GM12891 (cell line): Measurements from ENCODE around the gene DVL3. TPM values are rescaled to one million over a fixed set of nuclear protein-coding genes. Genes with fewer than 3 reads are reported as not detected.
"Not testable (repeated sequence)": the region's sequence is repeated elsewhere in the genome, so short reads cannot be mapped to it uniquely, and the experiment has no call there.

ENCODE experiments used
- DNase-seq: peaks from one replicate; pipeline ENCODE4 v3.0.0; 2011; ENCODE audit warnings: low spot score; ENCODE audit not compliant: insufficient read length
- FAIRE-seq: peaks from 2 replicates; lab custom pipeline; 2011; peaks lifted over from hg19 to GRCh38; lab: Jason Lieb, UNC
- PAX5 ChIP-seq: IDR thresholded peaks from 2 replicates; pipeline ENCODE4 v1.6.1; 2011; ENCODE audit warnings: low read length, moderate library complexity, mild to moderate bottlenecking; ENCODE audit not compliant: insufficient read depth, severe bottlenecking
- POLR2A ChIP-seq: IDR thresholded peaks from 2 replicates; pipeline ENCODE4 v1.6.1; 2011; ENCODE audit warnings: low read depth, low read length, control low read depth
- POLR2AphosphoS5 ChIP-seq: IDR thresholded peaks from 2 replicates; pipeline ENCODE4 v1.6.1; 2011; ENCODE audit warnings: low read depth, low read length, control low read depth
- POU2F2 ChIP-seq: IDR thresholded peaks from 2 replicates; pipeline ENCODE4 v1.6.1; 2011; ENCODE audit warnings: low read depth, mild to moderate bottlenecking, control low read depth, low read length, moderate library complexity
- SPI1 ChIP-seq: IDR thresholded peaks from 2 replicates; pipeline ENCODE4 v1.6.1; 2011; ENCODE audit warnings: low read depth, low read length, control low read depth
- TAF1 ChIP-seq: IDR thresholded peaks from 2 replicates; pipeline ENCODE4 v1.6.1; 2011; ENCODE audit warnings: low read depth, low read length, control low read depth
- polyA plus RNA-seq: library from polyadenylated mRNA; unstranded; fragments of >200 nt; gene quantifications from one replicate; pipeline ENCODE4 v1.2.1, GENCODE V29; 2012; ENCODE audit warnings: low read depth, missing spikeins, inconsistent platforms; ENCODE audit not compliant: missing spikeins

The DVL3 gene
- 21.4 TPM for polyA plus RNA-seq

DNA sequence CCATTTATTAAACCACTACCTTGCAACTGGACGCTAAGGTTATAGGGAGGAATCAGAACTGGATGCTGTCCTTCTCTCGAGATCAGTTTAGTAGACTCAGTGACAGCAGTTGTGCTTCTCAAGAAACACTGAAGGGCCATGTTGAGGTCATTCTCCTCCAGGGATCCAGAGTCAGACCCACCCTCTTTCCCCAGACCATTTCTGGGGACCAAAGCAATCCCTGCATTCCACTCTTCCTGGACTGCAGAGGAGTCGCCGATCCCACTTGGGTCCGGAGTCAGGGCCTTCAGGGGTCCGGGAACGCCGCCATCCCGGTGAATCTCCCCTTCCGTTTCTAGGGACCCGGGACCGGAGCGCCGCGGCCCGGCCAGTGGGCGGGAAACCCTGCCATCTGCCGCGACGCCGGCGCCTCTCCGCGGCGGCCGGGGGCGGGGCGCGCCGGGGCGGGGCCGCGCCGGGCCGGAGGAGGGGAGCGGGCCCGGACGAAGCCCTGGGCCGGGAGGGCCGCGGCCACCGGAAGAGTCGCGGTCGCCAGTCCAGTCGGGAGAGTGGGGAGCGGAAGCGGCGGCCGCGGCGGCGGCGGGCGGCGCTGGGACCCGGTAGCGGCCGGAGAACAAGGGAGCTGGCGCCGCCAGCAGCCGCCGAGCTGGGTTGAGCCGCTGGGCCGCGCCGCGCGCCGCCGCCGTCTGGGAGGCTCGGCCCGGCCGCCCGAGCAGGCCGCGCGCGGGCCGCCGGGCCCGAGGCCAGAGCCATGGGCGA, at the start of gene DVL3:
TSS of gene DVL3 (plus strand) at position 493 of the 759 bp plus-strand sequence. CDS start at position 752, 259 bp downstream.
- peak; percentile 75 for DNase-seq
- no peak for TF ChIP-seq PAX5
- FAIRE-seq, result peak; percentile 71

DNA sequence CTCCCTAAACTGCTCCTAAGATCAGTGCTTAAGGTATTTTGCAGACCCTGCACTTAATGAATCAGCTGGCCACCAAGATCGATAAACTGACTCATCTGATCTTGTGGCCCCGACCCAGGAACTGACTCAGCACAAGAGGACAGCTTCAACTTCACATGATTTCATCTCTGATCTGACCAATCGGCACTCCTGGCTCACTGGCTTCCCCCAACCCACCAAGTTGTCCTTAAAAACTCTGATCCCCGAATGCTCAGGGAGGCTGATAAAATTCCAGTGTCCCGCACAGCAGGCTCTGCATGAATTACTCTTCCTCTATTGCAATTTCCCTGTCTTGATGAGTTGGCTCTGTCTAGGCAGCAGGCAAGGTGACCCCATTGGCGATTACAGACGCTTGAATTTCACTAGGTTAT, 44.9 kb upstream of the DVL3 start:
- DNase-seq (no peak), FAIRE-seq (no peak)
- TF ChIP-seq TAF1 (no peak), POLR2AphosphoS5 (no peak), SPI1 (no peak), POLR2A (no peak), POU2F2 (no peak), PAX5 (no peak)

DNA sequence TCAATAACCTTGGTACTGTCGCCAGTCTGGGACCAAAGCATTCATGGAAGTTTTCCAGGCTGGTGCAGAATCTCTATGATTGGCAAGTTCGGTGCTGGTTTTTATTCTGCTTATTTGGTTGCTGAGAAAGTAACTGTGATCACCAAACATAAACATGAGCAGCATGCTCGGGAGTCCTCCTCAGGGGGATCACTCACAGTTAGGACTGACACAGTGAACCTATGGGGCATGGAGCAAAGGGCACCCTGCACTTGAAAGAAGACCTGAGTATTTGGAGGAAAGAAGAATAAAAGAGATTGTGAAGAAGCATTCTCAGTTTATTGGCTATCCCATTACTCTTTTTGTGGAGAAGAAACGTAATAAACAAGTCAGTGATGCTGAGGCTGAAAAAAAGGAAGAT, 39.2 kb upstream of the DVL3 start:
- FAIRE-seq, result no peak
- TF ChIP-seq TAF1 (no peak), PAX5 (no peak), POLR2A (no peak), POU2F2 (no peak)
- DNase-seq, result no peak

DNA sequence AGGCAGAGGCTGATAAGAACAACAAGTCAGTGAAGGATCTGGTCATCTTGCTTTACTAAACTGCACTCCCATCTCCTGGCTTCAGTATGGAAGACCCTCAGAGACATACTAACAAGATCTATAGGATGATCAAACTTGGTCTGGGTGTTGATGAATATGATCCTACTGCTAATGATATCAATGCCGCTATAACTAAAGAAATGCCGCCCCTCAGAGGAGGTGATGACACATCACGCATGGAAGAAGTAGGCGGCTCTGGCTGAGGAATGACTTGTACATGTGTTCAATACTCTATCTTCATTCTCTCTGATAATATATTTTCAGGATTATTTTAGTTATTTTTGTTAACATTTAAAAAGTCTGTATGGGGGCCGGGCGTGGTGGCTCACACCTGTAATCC, 37.5 kb upstream of the DVL3 start:
- no peak for TF ChIP-seq TAF1
- TF ChIP-seq POLR2A, result no peak
- no peak for TF ChIP-seq SPI1
- TF ChIP-seq POU2F2, result no peak
- no peak for TF ChIP-seq PAX5
- no peak for TF ChIP-seq POLR2AphosphoS5
- no peak for DNase-seq
- no peak for FAIRE-seq

DNA sequence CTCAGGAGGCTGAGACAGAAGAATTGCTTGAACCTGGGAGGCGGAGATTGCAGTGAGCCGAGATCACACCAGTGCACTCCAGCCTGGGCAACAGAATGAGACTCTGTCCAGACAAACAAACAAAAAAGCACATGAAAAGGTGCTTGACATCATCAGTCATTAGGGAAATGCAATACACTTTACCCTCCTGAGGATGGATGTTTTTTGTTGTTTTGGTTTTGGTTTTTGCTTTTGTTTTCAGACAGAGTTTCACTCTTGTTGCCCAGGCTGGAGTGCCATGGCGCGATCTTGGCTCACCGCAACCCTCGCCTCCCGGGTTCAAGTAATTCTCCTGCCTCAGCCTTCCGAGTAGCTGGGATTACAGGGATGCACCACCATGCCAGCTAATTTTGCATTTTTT, 34.1 kb upstream of the DVL3 start:
- DNase-seq, FAIRE-seq: not testable (repeated sequence)

DNA sequence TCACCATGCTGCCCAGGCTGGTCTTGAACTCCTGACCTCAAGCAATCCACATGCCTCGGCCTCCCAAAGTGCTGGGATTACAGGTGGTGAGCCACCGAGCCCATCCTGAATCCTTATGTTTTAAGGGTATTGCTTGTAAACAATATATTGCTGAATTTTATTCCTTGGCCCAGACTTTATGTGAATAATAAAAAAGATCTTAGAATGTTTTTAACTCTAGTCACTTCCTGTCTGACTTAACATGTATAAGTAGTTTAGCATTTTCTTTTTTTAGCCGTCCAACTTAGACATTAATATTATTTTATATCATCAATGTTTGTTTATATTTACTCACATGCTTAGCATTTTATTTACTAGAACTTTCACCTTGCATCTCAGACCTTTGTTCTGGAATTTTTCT, 29.2 kb upstream of the DVL3 start:
- no peak for DNase-seq
- TF ChIP-seq TAF1 (no peak), PAX5 (no peak), POU2F2 (no peak), POLR2A (no peak), SPI1 (no peak), POLR2AphosphoS5 (no peak)
- no peak for FAIRE-seq

DNA sequence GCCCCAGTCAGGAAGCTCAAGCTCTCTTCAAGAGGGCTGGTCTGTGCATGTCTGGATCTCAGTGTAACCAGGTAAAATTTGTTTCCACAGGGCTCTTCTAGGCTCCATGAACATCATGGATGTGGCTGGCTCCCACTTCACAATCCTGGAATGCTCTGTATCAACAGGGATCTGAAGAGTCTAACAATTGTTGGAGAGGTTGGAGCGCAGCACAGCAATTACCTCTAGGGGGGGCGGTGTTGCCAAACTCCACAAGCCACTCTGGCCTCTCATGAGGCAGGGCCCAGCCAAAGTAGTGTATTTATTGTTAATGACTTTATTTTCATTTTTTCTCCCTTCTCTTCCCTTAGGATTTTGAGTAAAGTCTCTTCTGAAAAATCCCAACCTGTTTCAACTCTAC, 26.2 kb upstream of the DVL3 start:
- no peak for TF ChIP-seq POLR2A
- TF ChIP-seq TAF1, result no peak
- TF ChIP-seq POU2F2, result no peak
- no peak for TF ChIP-seq POLR2AphosphoS5
- TF ChIP-seq PAX5, result no peak
- TF ChIP-seq SPI1, result no peak
- DNase-seq, result no peak
- no peak for FAIRE-seq

DNA sequence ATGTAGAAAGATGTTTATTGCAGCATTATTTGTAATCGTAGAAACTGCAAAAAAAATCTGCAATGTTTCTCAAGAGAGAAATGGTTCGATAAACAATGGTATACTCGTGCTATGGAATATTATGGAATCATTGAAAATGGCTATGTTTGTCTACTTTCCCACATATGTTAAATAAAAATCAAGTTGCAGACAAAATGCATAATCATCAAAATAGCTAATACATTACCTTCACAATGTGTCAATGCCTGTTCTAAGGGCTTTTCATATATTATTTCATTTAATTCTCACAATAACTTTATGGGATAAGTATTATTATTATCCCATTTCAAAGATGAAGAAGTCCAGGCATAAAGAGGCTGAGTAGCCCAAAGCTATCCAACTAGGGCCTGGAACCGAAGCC, 22.2 kb upstream of the DVL3 start:
- FAIRE-seq, result no peak
- DNase-seq, result no peak
- no peak for TF ChIP-seq POU2F2
- TF ChIP-seq TAF1, result no peak
- TF ChIP-seq POLR2A, result no peak
- no peak for TF ChIP-seq PAX5
- TF ChIP-seq POLR2AphosphoS5, result no peak
- TF ChIP-seq SPI1, result no peak

DNA sequence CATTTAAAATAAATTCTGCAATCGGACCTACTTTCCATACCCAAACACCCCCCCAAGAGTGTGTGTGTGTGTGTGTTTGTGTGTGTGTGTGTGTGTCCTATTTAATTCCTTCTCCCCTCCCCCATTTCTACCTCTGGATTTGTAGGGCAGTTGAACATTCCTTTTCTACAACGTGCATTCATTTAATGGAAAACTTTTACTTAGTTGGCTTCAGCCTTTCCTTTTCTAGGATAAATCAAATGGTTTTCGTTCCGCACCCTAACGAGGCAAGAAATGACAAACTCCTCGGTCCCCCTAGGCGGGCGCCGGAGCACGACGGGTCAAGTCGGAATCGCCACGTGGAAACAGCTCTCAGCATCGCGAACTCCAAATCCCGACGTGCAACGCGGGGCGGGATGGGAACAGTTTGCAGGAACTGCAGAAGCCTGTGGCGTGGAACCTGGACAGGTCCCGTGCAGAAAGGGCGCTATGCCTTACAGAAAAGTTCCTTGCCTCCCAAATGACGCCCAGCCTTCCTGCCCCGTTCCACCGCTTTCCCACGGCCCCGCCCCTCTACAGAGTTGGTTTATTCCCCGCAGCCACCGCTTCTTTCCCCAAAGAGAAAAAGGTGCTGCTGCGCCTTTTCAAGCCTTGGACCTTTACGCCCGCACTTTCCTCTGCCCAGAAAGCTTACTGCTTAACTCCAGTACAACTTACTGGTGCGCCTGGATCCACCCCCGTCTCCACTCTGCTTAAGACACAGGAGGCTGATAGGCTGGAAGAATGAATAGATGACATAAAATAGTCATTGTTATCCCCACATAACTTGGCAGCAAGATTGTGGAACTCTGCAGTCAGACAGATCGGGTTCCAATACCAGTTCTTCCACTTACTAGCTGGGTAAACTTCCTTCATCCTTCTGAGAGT, 21.1 kb upstream of the DVL3 start:
- TF ChIP-seq PAX5 (no peak), POU2F2 (no peak), SPI1 (no peak), POLR2AphosphoS5 (no peak), TAF1 (no peak), POLR2A (no peak)
- FAIRE-seq (peak; percentile 74), DNase-seq (no peak)

DNA sequence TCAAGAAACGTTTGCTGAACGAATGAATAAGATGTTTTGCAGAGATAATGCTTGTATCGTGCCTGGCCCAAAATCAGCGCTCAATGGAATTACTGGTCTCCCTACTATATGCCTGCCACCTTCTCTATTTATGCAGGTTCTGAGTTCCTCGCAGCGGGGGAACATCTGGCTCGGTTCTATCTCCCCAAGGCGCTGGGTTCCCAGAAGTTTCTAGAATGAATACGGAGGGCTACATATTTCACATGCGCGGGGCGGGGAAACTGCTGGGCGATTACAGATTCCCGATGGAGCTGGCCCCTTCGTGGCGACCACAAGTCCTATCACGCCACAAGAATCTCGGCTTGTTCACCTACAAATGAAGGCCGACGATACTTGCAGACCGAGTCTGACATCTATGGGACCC, 20.4 kb upstream of the DVL3 start:
- DNase-seq, result no peak
- no peak for TF ChIP-seq PAX5
- no peak for TF ChIP-seq TAF1
- TF ChIP-seq SPI1, result no peak
- no peak for TF ChIP-seq POU2F2
- TF ChIP-seq POLR2A, result no peak
- TF ChIP-seq POLR2AphosphoS5, result no peak
- FAIRE-seq, result peak; percentile 35
